ENCODE data around the gene KRT72.

GRCh38 chr12:52618216-52618615 lies 17.0 kb upstream of the KRT72 start, which contains the start of gene KRT73:
- TF ChIP-seq, protein P1, sequence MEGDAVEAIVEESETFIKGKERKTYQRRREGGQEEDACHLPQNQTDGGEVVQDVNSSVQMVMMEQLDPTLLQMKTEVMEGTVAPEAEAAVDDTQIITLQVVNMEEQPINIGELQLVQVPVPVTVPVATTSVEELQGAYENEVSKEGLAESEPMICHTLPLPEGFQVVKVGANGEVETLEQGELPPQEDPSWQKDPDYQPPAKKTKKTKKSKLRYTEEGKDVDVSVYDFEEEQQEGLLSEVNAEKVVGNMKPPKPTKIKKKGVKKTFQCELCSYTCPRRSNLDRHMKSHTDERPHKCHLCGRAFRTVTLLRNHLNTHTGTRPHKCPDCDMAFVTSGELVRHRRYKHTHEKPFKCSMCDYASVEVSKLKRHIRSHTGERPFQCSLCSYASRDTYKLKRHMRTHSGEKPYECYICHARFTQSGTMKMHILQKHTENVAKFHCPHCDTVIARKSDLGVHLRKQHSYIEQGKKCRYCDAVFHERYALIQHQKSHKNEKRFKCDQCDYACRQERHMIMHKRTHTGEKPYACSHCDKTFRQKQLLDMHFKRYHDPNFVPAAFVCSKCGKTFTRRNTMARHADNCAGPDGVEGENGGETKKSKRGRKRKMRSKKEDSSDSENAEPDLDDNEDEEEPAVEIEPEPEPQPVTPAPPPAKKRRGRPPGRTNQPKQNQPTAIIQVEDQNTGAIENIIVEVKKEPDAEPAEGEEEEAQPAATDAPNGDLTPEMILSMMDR (IDR thresholded peaks at IDR 0.05), result no peak
- no peak for TF ChIP-seq POLR2A (IDR thresholded peaks at IDR 0.05)

All from breast epithelium (tissue), 3 donors.